ENCODE results near the gene DAB2.

GRCh38 chr5:39473156-39473775 is 48.5 kb upstream of the DAB2 start:
- TF ChIP-seq EZH2 (IDR thresholded peaks at IDR 0.05; ENCODE audit: borderline replicate concordance, insufficient read depth, low read length, poor library complexity, severe bottlenecking), result no peak
- TF ChIP-seq RAD21 (conservative IDR thresholded peaks at IDR 0.05), result no peak
- no peak for TF ChIP-seq CTCF (IDR thresholded peaks at IDR 0.05; ENCODE audit: poor library complexity, severe bottlenecking)
- no peak for TF ChIP-seq POLR2AphosphoS5 (IDR thresholded peaks at IDR 0.05)
- no peak for TF ChIP-seq SMC3 (conservative IDR thresholded peaks at IDR 0.05; ENCODE audit: poor library complexity)
- no peak for TF ChIP-seq TAF1 (IDR thresholded peaks at IDR 0.05; ENCODE audit: low read depth)
- TF ChIP-seq, protein P1, sequence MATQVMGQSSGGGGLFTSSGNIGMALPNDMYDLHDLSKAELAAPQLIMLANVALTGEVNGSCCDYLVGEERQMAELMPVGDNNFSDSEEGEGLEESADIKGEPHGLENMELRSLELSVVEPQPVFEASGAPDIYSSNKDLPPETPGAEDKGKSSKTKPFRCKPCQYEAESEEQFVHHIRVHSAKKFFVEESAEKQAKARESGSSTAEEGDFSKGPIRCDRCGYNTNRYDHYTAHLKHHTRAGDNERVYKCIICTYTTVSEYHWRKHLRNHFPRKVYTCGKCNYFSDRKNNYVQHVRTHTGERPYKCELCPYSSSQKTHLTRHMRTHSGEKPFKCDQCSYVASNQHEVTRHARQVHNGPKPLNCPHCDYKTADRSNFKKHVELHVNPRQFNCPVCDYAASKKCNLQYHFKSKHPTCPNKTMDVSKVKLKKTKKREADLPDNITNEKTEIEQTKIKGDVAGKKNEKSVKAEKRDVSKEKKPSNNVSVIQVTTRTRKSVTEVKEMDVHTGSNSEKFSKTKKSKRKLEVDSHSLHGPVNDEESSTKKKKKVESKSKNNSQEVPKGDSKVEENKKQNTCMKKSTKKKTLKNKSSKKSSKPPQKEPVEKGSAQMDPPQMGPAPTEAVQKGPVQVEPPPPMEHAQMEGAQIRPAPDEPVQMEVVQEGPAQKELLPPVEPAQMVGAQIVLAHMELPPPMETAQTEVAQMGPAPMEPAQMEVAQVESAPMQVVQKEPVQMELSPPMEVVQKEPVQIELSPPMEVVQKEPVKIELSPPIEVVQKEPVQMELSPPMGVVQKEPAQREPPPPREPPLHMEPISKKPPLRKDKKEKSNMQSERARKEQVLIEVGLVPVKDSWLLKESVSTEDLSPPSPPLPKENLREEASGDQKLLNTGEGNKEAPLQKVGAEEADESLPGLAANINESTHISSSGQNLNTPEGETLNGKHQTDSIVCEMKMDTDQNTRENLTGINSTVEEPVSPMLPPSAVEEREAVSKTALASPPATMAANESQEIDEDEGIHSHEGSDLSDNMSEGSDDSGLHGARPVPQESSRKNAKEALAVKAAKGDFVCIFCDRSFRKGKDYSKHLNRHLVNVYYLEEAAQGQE (IDR thresholded peaks at IDR 0.05; ENCODE audit: borderline replicate concordance), result no peak
